Natural killer cell (primary cell): ENCODE measurements around the gene MKNK1. TPM values are rescaled to one million over a fixed set of nuclear protein-coding genes. Genes with fewer than 3 reads are reported as not detected.
A peak's percentile ranks its signal among the peaks of the same experiment; 100 is the strongest.

Source experiments
- ATAC-seq, 3 donors: fragments of 150-1000 bp in 2 of 3; fragments of 200-7000 bp in 1 of 3; cut with Tn5 transposase; 1 replicate in 1 of 3; 2 replicates in 2 of 3; pipeline ENCODE4 v1.10.0; 2021; ENCODE audit warnings: mild to moderate bottlenecking in 2 of 3, moderate library complexity in 2 of 3
- DNase-seq, 2 donors: peaks; one replicate each; pipeline versions ENCODE4 v3.0.0 to v3.0.0-alpha.2; 2013 to 2021; ENCODE audit warnings: mixed read lengths in 1 of 2
- H3K27ac ChIP-seq: one replicate; pipeline ENCODE4 v1.5.1; 2013; ENCODE audit warnings: mild to moderate bottlenecking, low read length
- H3K27me3 ChIP-seq: one replicate; pipeline ENCODE4 v1.6.1; 2013; ENCODE audit warnings: low read length; ENCODE audit not compliant: control insufficient read depth, insufficient read depth
- H3K36me3 ChIP-seq: one replicate; pipeline ENCODE4 v1.6.1; 2013; ENCODE audit warnings: low read length; ENCODE audit not compliant: control insufficient read depth, insufficient read depth
- H3K4me1 ChIP-seq: one replicate; pipeline ENCODE4 v1.6.1; 2013; ENCODE audit warnings: low read length; ENCODE audit not compliant: control insufficient read depth, insufficient read depth
- H3K4me3 ChIP-seq: one replicate; pipeline ENCODE4 v1.5.1; 2013; ENCODE audit warnings: low read length
- H3K9me3 ChIP-seq: one replicate; pipeline ENCODE4 v1.6.1; 2013; ENCODE audit warnings: low read length; ENCODE audit not compliant: control insufficient read depth, insufficient read depth
- H3K27ac Mint-ChIP-seq, 2 donors: one replicate each; pipeline ENCODE4 v1.8.0; 2022; ENCODE audit warnings: mild to moderate bottlenecking in 2 of 2, mixed read lengths in 2 of 2, moderate library complexity in 1 of 2
- H3K27me3 Mint-ChIP-seq, 2 donors: one replicate each; pipeline ENCODE4 v1.8.0; 2022; ENCODE audit warnings: low read depth in 2 of 2, mixed read lengths in 2 of 2
- H3K36me3 Mint-ChIP-seq: one replicate; pipeline ENCODE4 v1.8.0; 2022; ENCODE audit warnings: mixed read lengths
- H3K4me1 Mint-ChIP-seq, 2 donors: one replicate each; pipeline ENCODE4 v1.8.0; 2022; ENCODE audit warnings: mixed read lengths in 2 of 2
- H3K4me3 Mint-ChIP-seq: one replicate; pipeline ENCODE4 v1.8.0; 2022; ENCODE audit warnings: mild to moderate bottlenecking, moderate library complexity, mixed read lengths
- H3K9me3 Mint-ChIP-seq, 2 donors: one replicate each; pipeline ENCODE4 v1.8.0; 2022; ENCODE audit warnings: mixed read lengths in 2 of 2
- WGBS: methylation state at CpG from one replicate; pipeline ENCODE4 v1.1.7; 2013; ENCODE audit warnings: missing lambda C conversion rate; ENCODE audit not compliant: insufficient coverage; 5-methylcytosine and 5-hydroxymethylcytosine counted together
- intact Hi-C: fragments of 100-400 bp; cut with micrococcal nuclease; formaldehyde crosslinking; loops from one replicate; pipeline ENCODE4 v1.14.2; 2022
- total RNA-seq, 4 donors: library from RNA; stranded (reverse); fragments of 120-200 nt in 1 of 4; gene quantifications; one replicate each; pipeline versions ENCODE4 v1.2.3 to v1.2.4, GENCODE V29; 2013 to 2022
- TF ChIP-seq, protein P1 (sequence below): fragments of 200-600 bp; IDR thresholded peaks from one replicate; pipeline ENCODE4 v1.8.0; 2022; ENCODE audit warnings: antibody characterized with exemption

Gene MKNK1
- total RNA-seq, 3 donors from 2014 or later (not counting 1 experiment from before 2014, with no cell fraction given): 59.5 to 81.5 (median 65.5) TPM

DNA sequence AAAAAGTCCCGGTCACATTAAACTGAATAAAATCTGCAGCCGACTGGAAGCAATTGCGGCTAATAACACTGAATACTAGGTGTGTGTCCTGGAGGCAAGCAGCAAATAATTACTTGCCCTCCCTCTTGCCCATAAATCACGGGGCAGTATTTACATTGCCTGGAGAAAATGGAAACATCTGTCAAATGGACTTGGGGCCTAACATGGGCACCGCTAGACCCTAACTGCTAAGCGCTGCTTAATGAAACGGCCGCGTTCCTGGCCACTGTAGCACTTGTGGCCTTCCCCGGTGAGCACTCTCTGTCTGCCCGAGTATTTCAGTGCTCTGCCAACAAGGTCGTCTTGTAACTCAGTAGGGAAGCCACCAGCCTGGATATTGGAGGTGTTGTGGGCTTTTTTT lies 28.8 kb downstream of the MKNK1 start:
- Histone ChIP-seq H3K4me1 (no peaks in the 10 kb centered on the region), H3K27me3 (no peaks in the 10 kb centered on the region), H3K36me3 (peaks cover 51% of the 10 kb centered on the region), H3K9me3 (no peaks in the 10 kb centered on the region), H3K27ac (no peak overlapping the region), H3K4me3 (no peak overlapping the region)
- intact Hi-C loops: no loop called here
- TF ChIP-seq, protein P1, sequence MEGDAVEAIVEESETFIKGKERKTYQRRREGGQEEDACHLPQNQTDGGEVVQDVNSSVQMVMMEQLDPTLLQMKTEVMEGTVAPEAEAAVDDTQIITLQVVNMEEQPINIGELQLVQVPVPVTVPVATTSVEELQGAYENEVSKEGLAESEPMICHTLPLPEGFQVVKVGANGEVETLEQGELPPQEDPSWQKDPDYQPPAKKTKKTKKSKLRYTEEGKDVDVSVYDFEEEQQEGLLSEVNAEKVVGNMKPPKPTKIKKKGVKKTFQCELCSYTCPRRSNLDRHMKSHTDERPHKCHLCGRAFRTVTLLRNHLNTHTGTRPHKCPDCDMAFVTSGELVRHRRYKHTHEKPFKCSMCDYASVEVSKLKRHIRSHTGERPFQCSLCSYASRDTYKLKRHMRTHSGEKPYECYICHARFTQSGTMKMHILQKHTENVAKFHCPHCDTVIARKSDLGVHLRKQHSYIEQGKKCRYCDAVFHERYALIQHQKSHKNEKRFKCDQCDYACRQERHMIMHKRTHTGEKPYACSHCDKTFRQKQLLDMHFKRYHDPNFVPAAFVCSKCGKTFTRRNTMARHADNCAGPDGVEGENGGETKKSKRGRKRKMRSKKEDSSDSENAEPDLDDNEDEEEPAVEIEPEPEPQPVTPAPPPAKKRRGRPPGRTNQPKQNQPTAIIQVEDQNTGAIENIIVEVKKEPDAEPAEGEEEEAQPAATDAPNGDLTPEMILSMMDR: no peak
- Mint-ChIP-seq H3K27ac (no peak overlapping the region), H3K27me3 (no peaks in the 10 kb centered on the region), H3K4me1 (peaks cover 0 to 5% of the 10 kb centered on the region in 2 donors), H3K36me3 (no peaks in the 10 kb centered on the region), H3K9me3 (no peaks in the 10 kb centered on the region), H3K4me3 (no peak overlapping the region)
- DNase-seq: no peak
- ATAC-seq: no peak
- 97% methylated on average over 11 of the region's 12 CpGs for WGBS

DNA sequence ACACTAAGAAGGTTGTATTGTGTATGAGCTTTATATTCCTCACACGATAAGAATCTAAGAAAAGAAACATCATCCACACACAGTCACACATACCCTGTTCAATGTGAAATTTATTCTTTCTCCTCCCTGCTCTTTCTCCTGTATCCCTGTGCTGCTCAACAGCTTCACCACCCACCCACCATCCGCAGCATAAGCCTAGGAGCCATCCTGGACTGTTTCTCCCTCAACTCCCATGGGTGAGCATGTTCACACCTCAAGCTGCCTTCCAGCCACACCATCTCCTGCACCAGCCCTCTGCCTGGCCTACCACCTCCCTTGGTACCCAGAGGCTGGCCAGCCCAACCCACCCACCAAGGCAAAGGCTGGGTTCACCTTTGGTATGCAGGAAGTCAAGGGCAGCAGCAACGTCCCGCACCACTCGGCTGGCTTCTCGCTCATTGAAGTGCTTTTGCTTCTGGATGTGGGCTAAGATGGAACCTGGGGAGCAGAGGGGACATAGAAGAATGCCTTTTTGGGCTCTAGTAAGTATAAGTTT lies 32.3 kb downstream of the MKNK1 start:
- Histone ChIP-seq H3K9me3 (no peaks in the 10 kb centered on the region), H3K4me3 (no peak overlapping the region), H3K4me1 (no peaks in the 10 kb centered on the region), H3K27me3 (no peaks in the 10 kb centered on the region), H3K27ac (no peak overlapping the region), H3K36me3 (peaks cover 36% of the 10 kb centered on the region)
- no peak for DNase-seq
- WGBS: 94% methylated on average over 6 of the region's 6 CpGs
- ATAC-seq: no peak
- intact Hi-C loops: no loop called here
- H3K27me3 Mint-ChIP-seq: no peaks in the 10 kb centered on the region
- H3K36me3 Mint-ChIP-seq: peaks cover 7% of the 10 kb centered on the region
- H3K27ac Mint-ChIP-seq: peak overlapping the region in 1 of 2 donors; percentile 29
- no peaks in the 10 kb centered on the region for H3K4me1 Mint-ChIP-seq
- no peak overlapping the region for H3K4me3 Mint-ChIP-seq
- TF ChIP-seq, protein P1: no peak
- no peaks in the 10 kb centered on the region for H3K9me3 Mint-ChIP-seq

DNA sequence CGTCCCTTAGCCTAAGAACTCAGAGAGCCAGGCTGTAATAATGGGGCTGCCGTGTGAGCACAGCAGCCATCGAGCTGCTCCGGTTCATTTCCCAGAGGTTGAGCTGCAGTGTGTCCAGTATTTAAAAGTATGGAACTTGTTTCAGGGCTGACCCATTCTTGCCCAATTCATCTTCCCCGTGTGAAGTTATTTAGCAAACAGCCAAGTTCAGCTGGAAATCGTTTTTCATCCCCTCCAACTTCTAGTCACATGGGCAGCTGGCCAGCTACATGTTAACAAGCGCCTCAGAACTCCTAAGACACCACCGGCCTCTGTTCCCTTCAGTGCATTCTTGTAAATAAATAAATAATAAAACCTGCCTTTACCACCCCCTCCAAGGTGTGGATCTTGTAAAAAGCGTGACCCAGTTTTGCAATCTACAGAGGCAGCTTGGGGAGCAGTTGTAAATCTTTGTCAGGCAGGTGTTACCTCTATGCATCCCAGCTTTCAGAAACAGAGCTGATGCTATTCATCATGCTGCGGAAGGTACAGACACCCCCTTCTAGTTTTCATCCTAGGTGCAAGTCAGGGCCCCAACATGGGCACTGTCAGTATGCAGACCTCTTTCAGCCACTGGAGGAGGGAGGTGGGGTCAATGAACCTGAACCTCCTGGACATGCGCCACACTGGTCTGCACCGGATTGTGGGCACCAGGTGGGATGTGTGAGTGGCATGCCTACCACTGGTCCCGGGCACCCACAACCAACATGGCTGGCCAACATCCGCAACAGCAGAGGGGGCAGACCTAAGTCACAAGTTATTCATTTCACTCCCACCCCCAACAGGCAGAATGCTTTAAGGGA lies 34.0 kb downstream of the MKNK1 start:
- H3K27me3 Mint-ChIP-seq: no peaks in the 10 kb centered on the region
- no peaks in the 10 kb centered on the region for H3K4me1 Mint-ChIP-seq
- no peak overlapping the region for H3K4me3 Mint-ChIP-seq
- intact Hi-C loops: no loop called here
- no peak overlapping the region for H3K4me3 ChIP-seq
- H3K27ac Mint-ChIP-seq: no peak overlapping the region
- H3K27me3 ChIP-seq: no peaks in the 10 kb centered on the region
- no peaks in the 10 kb centered on the region for H3K9me3 Mint-ChIP-seq
- ATAC-seq: no peak
- no peak for DNase-seq
- H3K27ac ChIP-seq: no peak overlapping the region
- no peaks in the 10 kb centered on the region for H3K4me1 ChIP-seq
- WGBS: 90% methylated on average over 12 of the region's 14 CpGs
- TF ChIP-seq, protein P1: no peak
- no peaks in the 10 kb centered on the region for H3K9me3 ChIP-seq
- H3K36me3 ChIP-seq: peaks cover 29% of the 10 kb centered on the region
- peaks cover 7% of the 10 kb centered on the region for H3K36me3 Mint-ChIP-seq
